Activated T-helper 1 cell treated with anti-CD3 and anti-CD28 coated beads, Interleukin-2, amount 50 U/mL, for 16 hours (primary cell): ENCODE data around the gene SPATA3.

ENCODE experiments used
- DNase-seq, 2 donors: peaks; one replicate each; pipeline ENCODE4 v3.0.0-alpha.2; 2020; ENCODE audit warnings: low read depth in 1 of 2, low spot score in 1 of 2

SPATA3 gene

DNA sequence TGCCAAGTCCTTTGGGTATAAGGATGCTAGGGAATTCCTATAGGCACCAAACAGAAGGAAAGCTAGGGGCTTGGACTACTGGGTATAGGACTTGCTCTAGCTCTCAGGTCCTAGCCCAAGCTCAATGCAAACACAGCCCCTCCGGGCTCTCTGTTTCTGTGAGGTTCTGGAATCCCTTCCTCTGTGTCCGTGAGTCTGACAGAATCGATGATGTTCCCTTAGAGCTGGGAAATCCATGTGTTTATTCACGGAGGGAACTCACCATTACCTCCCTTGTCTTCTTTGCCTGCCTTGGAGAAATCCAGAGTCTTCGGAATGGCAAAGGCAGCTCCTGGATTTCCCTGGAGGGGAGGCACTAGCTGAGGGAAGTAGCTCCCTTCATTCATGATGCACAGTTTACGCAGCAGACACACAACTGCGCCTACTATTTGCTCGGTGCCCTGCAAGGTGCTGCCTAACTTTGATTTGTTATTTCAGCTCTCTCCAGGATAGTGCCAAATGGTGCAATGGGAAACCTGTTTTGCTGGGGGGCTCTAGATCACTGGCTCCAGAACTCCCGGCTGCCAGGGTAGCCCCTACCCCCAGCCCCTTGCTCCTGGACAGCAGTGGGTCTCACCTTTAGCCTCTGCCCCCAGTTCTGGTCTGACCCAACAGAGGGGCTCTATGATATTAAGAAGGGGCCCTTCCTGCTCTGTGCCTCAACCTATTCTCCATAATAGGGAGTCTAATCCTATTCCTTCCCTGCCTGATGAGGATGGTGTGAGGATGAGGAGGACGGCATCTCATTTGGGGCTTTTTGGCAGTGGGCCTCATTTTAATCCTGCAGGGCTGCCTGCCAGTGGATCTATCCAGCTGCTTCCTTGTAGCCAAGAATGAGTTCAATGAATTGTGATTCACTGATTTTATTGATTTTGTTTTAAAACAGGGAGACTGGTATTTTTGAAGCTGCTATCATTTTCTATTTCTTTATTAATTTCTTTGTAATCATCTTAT lies 52.3 kb downstream of the SPATA3 start:
- DNase-seq = no peak

DNA sequence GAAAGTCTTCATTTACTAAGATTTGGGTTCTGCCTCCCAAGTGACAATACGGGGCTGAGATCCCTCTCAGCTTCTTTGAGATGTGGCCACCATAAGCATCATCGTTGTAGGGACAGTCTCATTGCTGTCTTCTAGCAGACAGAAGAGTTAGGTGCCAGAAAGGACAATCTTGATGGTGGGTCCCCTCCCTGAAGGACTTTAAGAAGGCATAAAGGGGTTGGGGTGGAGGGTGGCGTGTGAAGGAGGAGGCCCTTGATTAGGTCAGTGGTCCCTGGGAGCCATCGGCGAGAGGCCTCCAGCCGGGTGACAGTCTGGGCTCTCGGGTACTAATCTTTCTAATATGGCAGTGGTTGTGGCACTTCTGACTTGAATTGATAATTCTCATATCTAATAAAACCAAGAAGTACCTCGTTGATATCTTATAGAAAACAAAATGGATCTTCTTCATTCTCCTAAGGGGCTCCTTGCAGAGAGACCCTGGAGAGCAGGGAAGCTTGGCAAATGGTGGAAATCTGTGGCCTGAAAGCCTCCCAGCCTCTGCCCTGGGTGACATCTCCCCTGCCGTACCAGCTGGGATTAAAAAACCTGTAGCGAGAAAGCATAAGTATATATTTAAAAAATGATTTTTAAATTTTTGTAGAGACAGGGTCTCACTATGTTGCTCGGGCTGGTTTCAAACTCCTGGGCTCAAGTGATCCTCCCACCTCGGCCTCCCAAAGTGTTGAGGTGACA lies 53.5 kb downstream of the SPATA3 start:
- DNase-seq = no peak

DNA sequence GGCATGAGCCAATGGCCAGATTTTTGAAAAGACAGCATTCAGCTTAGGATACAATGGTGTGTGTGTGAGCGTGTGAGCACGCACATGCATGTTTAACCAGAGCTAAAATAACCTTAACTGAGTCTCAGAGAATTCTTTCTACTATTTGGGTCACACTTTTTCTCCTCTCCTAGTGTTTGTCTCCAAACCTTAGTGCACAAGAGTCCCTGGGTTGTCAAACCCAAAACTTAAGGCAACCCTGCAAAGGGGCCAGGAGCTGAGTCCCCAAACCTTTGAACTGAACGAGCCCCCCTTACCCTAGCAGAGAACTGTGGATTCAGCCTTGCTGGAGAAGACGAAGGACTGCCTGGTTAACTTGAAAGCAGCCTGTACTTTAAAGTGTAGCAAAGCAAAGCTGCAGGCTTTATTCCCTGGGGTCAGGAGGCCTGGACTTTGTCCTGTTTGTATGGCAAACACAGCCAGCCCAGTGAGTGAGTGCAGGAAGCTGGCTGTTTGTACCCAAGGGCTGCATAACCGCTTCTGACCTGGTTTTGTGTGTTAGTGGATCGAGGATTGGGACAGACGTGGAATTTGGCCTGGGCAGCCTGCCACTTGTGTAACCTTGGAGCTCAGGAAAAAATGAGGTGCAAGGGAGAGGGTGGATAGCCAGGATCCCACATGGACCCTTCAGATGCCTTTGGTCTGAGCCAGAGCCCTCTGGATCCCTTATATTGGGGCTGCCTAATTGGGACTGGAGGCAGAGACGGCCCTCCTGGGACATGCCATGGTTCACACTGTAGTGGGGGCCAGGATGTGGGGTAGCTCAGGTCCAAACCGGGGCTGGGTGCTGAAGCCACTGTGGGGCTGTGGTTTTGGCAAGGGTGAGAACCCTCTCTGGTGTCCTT lies 54.3 kb downstream of the SPATA3 start:
- no peak for DNase-seq

DNA sequence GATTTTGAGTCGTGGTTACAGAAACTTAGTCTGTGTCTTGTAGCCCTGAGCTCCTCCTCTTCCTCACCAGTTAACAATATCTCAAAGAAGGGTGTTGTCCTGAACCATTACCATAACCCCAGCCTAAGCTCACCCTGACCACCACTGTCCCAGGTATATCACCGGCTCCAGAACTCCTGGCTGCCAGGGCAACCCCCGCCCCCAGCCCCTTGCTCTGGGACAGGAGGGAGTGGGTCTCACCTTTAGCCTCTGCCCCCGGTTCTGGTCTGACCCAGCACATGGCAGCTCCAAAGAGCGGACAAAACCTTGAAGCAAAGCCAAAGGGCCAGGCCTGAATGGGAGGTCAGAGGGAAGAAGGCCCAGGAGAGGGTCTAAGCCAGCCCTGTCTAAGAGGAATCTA lies 55.2 kb downstream of the SPATA3 start:
- no peak for DNase-seq

DNA sequence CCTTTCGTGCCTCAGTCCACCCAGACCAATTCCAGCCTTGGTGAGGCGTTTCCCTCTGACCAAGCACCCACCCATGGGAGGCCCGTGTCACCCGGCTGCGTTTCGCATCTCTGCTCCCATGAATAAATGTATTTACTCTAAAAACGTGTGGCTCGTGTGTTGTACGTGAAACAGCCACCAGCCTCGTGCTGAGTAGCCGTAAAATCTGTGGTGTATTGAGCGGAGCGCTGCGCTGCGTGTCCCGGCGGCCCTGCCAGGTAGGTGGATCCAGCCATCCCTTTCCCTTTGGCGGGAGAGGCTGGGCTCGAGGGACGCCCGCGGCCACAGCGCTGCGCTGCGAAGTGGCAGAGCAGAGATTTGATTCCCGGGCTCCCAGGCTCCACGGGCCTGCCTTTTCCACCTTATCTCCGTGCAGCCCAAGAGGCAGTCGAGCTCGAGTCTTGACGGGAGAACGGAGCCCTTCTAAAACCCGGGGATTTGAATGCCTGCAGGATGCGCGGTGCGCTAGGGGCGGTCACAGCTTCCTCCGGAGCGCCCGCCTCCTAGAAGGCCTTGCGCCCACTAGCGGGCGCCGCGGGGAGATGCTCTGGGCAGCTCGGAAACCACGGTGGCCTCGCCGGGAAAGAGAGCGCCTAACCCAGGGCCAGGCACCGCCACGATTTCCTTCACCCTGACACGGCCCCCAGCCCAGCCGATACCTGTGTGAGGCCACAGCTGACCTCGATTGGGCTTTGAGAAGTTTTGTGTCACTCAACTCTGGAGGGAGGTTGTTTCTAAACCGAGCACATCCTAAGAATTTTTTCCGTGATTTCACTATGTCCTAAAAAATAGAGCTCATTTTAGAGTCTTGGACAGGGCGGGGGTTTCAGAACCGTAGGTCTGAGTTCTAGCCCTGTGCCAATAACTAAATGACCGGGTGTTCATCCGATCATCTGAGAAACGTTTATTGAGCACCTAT lies 56.9 kb downstream of the SPATA3 start:
- peak; percentile 65 to 71 for DNase-seq

DNA sequence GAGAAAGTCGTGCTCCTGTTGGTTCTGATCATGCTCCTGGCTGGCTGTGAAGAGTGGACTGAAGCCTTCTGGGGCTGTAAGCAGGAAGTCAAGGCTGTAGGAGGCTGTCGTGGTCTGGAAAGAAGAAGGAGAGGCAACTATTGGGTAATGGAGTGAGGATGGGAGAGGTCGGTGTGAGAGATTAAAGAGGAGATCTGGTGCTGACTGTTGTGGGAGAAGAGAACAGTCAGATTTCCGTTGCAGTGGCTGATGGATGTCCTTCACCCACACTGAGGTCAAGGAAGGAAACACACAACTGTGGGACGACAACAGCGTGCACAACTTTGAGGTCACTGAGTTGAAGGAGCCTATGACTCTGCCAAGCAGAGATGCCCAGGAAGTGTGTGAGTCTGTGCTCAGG lies 57.9 kb downstream of the SPATA3 start:
- no peak for DNase-seq

DNA sequence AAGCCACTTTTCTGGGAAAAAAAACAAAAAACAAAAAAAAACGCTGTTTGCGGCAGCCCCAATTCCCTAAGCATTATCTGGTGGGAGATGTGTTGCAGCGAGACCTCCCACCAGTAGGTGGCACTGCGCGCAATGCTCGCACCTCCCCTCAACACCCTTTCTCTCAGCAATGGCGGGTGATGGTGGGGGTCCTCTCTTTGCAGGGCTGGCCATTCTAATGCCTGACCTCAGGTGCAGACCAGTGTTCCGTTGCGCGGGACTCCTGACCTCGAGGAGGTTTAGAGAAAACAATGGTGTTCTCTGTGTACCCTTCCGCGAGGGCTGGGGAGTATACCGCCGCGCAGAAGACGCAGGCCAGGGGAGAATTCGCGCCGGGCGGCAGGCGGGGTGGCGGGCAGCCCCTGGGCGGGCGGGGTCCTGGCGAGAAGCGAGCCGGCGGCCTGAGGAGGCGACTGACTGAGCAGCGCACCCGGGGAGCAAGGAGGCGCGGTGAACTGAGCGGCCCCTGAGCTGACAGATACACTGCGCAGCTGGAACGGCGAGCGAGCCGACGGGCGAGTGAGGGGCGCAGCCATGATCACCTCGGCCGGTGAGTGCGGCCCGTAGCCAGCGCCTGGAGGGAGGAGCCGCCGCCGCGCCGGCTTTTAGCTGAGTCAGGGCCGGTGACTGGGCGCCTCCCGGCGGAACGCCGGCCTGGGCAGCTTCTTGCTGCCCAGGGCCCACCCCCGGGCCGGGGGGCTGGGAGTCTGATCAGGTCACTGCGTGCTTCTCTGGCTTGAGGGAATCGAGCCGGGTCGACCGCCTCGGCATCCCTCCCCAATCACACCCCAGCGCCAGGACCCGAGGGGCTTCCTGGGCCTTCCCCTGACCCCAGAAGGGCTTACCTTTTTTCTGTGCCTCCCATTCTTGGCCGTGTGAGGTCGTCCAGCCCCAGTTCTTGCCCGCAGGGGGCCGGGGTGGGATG lies 60.8 kb downstream of the SPATA3 start, which contains the start of gene PSMD1:
Gene PSMD1, plus strand, starts transcription at position 415 of the 964 bp plus-strand sequence. Its CDS starts 159 bp downstream, at position 574.
- DNase-seq = peak; percentile 88 to 90

DNA sequence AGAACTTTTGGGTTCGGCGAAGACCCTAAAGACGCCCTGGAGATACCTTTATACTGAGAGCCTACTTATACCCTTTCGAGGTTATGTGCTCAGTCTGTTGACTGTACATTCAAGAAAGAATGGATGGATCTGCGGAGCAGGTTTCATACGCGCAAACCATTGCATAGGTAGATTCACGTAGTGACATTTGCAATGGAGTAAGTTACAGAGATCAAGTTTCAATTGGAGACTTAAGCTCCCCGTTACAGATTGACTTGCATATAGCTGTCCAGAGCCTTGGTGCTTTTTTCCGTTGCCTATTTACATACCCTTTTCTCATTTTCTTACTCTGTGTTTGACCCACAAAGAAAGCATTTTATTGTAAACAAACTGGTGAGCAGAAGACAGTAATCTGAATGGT lies 61.7 kb downstream of the SPATA3 start:
- DNase-seq = no peak
